Measurements from ENCODE around the gene NACC1. TPM values are rescaled to one million over a fixed set of nuclear protein-coding genes. Genes with fewer than 3 reads are reported as not detected.

NACC1 gene
- total and polyA plus RNA-seq, 2 of the 13 experiments (the other 11 are each of a cell fraction or from before 2014, with no cell fraction given), result 31.8 to 42.3 TPM

GRCh38 chr19:13097463-13098258 is 20.4 kb upstream of the NACC1 start:
- Histone ChIP-seq H3K27ac (ENCODE audit: extremely low read length, insufficient read depth, low read length) (no peak overlapping the region), H3K79me2 (ENCODE audit: insufficient read depth, low read length) (no peaks in the 10 kb centered on the region), H3K4me2 (ENCODE audit: low read depth, low read length) (no peak overlapping the region), H4K20me1 (ENCODE audit: insufficient read depth, low read length) (no peaks in the 10 kb centered on the region; the same call in none of the 2 replicates), H3K9ac (ENCODE audit: insufficient read depth, low read depth, low read length) (no peak overlapping the region), H3K4me1 (ENCODE audit: insufficient read depth, low read length) (peaks cover 47% of the 10 kb centered on the region), H3K27me3 (ENCODE audit: control insufficient read depth in 1 of 2, insufficient read depth in 2 of 2, low read length in 2 of 2) (no peaks in the 10 kb centered on the region), H3K36me3 (replicated peaks in 1 of 2; ENCODE audit: control insufficient read depth in 1 of 2, insufficient read depth in 2 of 2, low read length in 2 of 2) (no peaks in the 10 kb centered on the region; a peak in 1 of 5 replicates), H3K4me3 (replicated peaks in 1 of 3; ENCODE audit: insufficient read depth in 1 of 3, low read depth in 2 of 3, low read length in 3 of 3) (no peak overlapping the region), H2AFZ (ENCODE audit: low read length) (no peak overlapping the region), H3K9me3 (ENCODE audit: low read length) (no peaks in the 10 kb centered on the region)
- 0 out of 2 replicates have a peak, but pooled peaks have one; percentile 0 for TF ChIP-seq POLR2G (IDR thresholded peaks at IDR 0.05; ENCODE audit: low read depth, low read length)
- no peak for TF ChIP-seq DNMT3B (CRISPR knock-in tag; conservative IDR thresholded peaks at IDR 0.05)
- TF ChIP-seq FOXA3 (CRISPR knock-in tag; IDR thresholded peaks at IDR 0.05), result no peak
- TF ChIP-seq FLYWCH1 (CRISPR knock-in tag; IDR thresholded peaks at IDR 0.05), result no peak
- no peak for TF ChIP-seq ZNF792 (CRISPR knock-in tag; IDR thresholded peaks at IDR 0.05)
- peak; percentile 14 for TF ChIP-seq HNRNPLL (IDR thresholded peaks at IDR 0.05; ENCODE audit: low read depth, low read length, poor library complexity, severe bottlenecking)
- TF ChIP-seq JUN (CRISPR knock-in tag; IDR thresholded peaks at IDR 0.05), result no peak
- no peak for TF ChIP-seq ZFP41 (CRISPR knock-in tag; IDR thresholded peaks at IDR 0.05; ENCODE audit: borderline replicate concordance)
- intact Hi-C loops (cut with micrococcal nuclease; ENCODE audit: unreplicated experiment), result no loop called here
- DNase-seq (ENCODE audit: low spot score), result no peak
- FAIRE-seq, result no peak
- ATAC-seq, result no peak
- no TSS peak for BruUV-seq (replicated peaks)
- POLR2A ChIA-PET, result no interaction called here
- whole genome bisulfite sequencing (ENCODE audit: low lambda C conversion rate), result 96% methylated on average over 69 of the region's 69 CpGs
- CTCF ChIA-PET (ENCODE audit: low intra/inter-chr PET ratio, low total read pairs), result no interaction called here
- in situ Hi-C loops (cut with HindIII; ENCODE audit: extremely low pct_ligation_motif_present, low pct_unique_long_range_greater_than_20kb), result no loop called here

Data from HepG2 (cell line).